Measurements from ENCODE around the gene TBC1D3I. TPM values are rescaled to one million over a fixed set of nuclear protein-coding genes. Genes with fewer than 3 reads are reported as not detected.
"Not testable (repeated sequence)": the region's sequence is repeated elsewhere in the genome, so short reads cannot be mapped to it uniquely, and the experiment has no call there.

TBC1D3I gene
- polyA plus RNA-seq = 0.37 TPM
- long read RNA-seq, donor 1 = 0 reads
- long read RNA-seq, donor 2 = 0 reads
- long read RNA-seq, donor 3 = 0 reads
- long read RNA-seq, donor 4 = 0 reads
- long read RNA-seq, donor 5 = 0 reads
- long read RNA-seq, donor 6 = 0 reads
- long read RNA-seq, donor 7 = 0 reads
- long read RNA-seq, donor 8 = 0 reads
- long read RNA-seq, donor 9 = 0 reads
- long read RNA-seq, donor 10 = 0 reads
- long read RNA-seq, donor 11 = 0 reads

DNA sequence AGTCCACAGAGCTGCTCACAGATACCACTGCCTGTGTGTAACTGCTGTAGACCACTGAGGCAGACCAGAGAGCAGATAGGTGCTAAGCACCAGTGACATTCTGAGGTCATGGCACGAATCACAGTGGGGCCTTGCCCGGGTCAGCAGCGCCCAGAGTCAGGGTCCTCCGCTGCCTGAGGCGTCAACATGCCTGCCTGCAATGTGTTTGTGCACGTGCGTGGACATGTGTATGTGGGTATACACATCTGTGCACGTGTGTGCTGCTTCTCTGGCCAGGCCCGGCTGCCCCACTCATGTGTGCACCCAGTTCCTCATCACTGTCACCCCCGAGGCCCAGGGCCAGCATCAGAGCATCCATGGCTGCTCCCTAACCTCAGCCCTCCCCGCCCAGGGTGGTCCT, at the start of gene TBC1D3I:
TBC1D3I (minus strand) TSS at position 101 of the 400 bp plus-strand sequence. CDS start 1,585 bp downstream, outside the sequence.
- not testable (repeated sequence) for DNase-seq; H3K36me3 ChIP-seq (ENCODE audit: control insufficient read depth, insufficient read depth, low read length); H3K4me3 ChIP-seq (ENCODE audit: low read length); H3K27ac ChIP-seq (ENCODE audit: low read length); H3K27me3 ChIP-seq (ENCODE audit: control insufficient read depth, insufficient read depth, low read length); H3K9me3 ChIP-seq (ENCODE audit: control insufficient read depth, low read depth, low read length); H3K4me1 ChIP-seq (ENCODE audit: control insufficient read depth, insufficient read depth, low read length)
- WGBS (ENCODE audit: insufficient coverage, low lambda C conversion rate) = no CpG with 5 or more reads among the region's 11 CpGs

DNA sequence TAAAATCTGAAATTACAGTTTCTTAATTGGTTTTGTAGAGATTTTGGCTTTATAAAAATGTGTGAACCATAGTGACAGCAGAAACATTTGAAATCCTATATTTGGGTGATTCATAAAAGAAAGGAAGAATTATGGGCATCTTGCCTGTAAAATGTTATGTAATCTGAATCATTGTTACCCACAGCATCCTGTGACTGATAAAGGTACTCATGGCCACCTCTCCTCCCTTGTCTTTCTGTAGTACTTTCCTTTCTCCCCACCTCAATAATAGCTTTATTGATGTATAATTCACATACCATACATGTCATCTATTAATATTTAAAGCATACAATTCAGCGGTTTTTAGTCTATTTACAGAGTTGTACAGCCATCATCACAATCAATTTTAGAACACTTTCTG, 30.8 kb upstream of the TBC1D3I start:
- no CpG with 5 or more reads among the region's 1 CpG for WGBS (ENCODE audit: insufficient coverage, low lambda C conversion rate)
- not testable (repeated sequence) for H3K36me3 ChIP-seq (ENCODE audit: control insufficient read depth, insufficient read depth, low read length); H3K4me1 ChIP-seq (ENCODE audit: control insufficient read depth, insufficient read depth, low read length); DNase-seq; H3K27ac ChIP-seq (ENCODE audit: low read length); H3K9me3 ChIP-seq (ENCODE audit: control insufficient read depth, low read depth, low read length); H3K27me3 ChIP-seq (ENCODE audit: control insufficient read depth, insufficient read depth, low read length); H3K4me3 ChIP-seq (ENCODE audit: low read length)

DNA sequence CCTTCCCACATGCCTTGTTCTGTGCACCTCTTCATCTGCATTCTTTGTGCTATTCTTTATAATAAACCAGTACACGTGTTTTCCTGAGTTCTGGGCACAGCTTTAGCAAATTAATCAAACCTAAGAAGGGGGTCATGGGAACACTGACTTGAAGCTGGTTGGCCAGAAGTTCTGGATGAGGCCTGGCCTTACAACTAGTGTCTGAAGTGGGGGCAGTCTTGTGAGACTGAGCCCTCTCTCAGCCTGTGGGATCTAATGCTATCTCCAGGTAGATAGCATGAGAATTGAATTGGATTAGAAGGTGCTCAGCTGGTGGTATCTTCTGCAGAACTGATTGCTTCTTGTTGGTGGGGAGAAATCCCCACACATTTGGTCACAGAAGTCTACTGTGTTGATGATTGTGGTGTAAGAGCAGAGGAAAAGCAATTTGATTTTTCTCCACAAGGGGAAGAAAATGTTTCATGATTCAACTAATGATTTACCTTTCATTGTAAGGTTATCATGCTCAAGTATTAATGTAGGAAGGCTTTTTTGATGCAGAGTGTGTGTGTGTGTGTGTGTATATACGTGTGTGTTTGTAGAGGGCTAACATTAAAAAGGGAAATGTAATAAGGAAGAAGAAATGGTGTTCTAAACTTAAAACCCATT, 25.7 kb upstream of the TBC1D3I start:
- 60% methylated on average over 1 of the region's 2 CpGs for WGBS (ENCODE audit: insufficient coverage, low lambda C conversion rate)
- not testable (repeated sequence) for H3K27ac ChIP-seq (ENCODE audit: low read length); H3K4me3 ChIP-seq (ENCODE audit: low read length); H3K27me3 ChIP-seq (ENCODE audit: control insufficient read depth, insufficient read depth, low read length); H3K9me3 ChIP-seq (ENCODE audit: control insufficient read depth, low read depth, low read length); H3K4me1 ChIP-seq (ENCODE audit: control insufficient read depth, insufficient read depth, low read length); H3K36me3 ChIP-seq (ENCODE audit: control insufficient read depth, insufficient read depth, low read length); DNase-seq

DNA sequence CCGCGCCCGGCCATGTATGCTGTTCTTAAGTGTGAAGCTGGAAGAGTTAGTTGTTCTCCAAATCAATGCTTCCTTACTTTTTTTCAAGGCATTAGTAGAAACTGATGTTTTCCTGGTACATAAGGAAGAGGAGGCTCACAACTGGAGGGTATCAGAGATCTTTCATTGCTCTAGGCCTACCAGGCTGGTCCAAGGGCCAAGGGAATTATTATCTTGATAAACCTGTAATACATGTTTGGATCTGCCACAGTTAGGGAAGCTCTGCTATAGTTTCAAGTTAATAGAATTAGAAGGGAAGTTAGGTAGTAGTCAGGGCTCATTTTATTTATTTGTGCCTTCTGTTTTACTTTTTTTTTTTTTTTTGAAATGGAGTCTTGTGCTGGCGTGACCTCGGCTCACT, 19.8 kb upstream of the TBC1D3I start:
- not testable (repeated sequence) for H3K4me3 ChIP-seq (ENCODE audit: low read length); DNase-seq; H3K36me3 ChIP-seq (ENCODE audit: control insufficient read depth, insufficient read depth, low read length); H3K27me3 ChIP-seq (ENCODE audit: control insufficient read depth, insufficient read depth, low read length); H3K9me3 ChIP-seq (ENCODE audit: control insufficient read depth, low read depth, low read length); H3K4me1 ChIP-seq (ENCODE audit: control insufficient read depth, insufficient read depth, low read length); H3K27ac ChIP-seq (ENCODE audit: low read length)
- no CpG with 5 or more reads among the region's 5 CpGs for WGBS (ENCODE audit: insufficient coverage, low lambda C conversion rate)

DNA sequence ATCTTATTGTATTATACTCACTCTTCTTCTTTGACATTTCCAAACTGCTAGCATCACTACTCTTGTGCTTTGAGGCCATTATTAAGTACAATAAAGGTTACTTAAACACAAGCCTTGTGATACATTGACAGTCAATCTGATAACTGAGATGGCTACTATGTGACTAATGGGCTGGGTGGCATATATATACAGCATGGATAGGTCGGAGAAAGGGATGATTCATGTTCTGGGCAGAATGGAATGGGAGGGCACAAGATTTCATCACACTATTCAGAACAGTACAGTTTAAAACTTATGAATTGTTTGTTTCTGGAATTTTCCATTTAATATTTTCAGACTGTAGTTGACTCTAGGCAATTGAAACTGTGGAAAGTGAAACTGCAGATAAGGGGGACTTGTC, 18.9 kb upstream of the TBC1D3I start:
- H3K4me1 ChIP-seq (ENCODE audit: control insufficient read depth, insufficient read depth, low read length); H3K27ac ChIP-seq (ENCODE audit: low read length); H3K4me3 ChIP-seq (ENCODE audit: low read length); H3K36me3 ChIP-seq (ENCODE audit: control insufficient read depth, insufficient read depth, low read length); H3K27me3 ChIP-seq (ENCODE audit: control insufficient read depth, insufficient read depth, low read length); H3K9me3 ChIP-seq (ENCODE audit: control insufficient read depth, low read depth, low read length); DNase-seq: not testable (repeated sequence)
- no CpG with 5 or more reads among the region's 1 CpG for WGBS (ENCODE audit: insufficient coverage, low lambda C conversion rate)

DNA sequence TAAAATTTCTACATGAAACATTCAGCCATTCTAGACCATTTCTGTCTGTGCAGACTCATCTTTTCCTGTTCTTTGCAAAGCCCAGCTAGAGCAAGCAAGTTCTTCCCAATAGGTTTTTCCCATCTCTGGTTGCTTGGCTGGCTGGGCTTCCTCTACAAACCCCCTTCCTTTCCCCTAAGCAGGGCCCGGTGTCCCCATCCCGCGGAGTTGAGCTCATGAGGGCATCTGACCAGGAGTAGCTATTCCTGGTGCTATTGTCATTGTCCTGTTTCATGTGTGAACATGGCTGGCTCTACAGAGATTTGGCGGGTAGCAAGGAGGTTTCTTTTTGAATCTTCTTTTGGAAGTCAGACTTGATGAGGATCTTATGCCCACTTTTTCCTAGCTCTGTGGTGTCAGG, 22.3 kb downstream of the TBC1D3I start:
- H3K36me3 ChIP-seq (ENCODE audit: control insufficient read depth, insufficient read depth, low read length); H3K27me3 ChIP-seq (ENCODE audit: control insufficient read depth, insufficient read depth, low read length); H3K9me3 ChIP-seq (ENCODE audit: control insufficient read depth, low read depth, low read length); H3K27ac ChIP-seq (ENCODE audit: low read length); DNase-seq; H3K4me3 ChIP-seq (ENCODE audit: low read length); H3K4me1 ChIP-seq (ENCODE audit: control insufficient read depth, insufficient read depth, low read length): not testable (repeated sequence)
- no CpG with 5 or more reads among the region's 4 CpGs for WGBS (ENCODE audit: insufficient coverage, low lambda C conversion rate)

DNA sequence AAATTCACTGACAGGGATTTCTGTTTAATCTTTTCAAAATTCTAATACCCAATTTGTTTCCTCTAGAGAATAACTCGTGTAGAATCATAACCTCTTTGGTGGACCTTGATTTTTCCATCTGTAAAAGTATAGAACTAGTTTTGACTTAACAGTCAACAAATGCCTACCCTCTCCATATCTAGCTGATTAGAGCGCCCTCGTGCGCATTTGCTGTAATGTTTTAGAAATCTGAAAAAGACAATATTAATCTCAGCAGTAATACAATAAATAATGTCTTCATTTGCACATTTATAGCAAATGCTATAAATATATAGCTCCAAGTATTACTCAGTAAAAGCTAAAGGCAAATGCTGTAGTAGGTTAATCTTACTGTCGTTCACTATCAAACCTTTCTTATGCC, 34.7 kb downstream of the TBC1D3I start:
- not testable (repeated sequence) for H3K4me1 ChIP-seq (ENCODE audit: control insufficient read depth, insufficient read depth, low read length); H3K27me3 ChIP-seq (ENCODE audit: control insufficient read depth, insufficient read depth, low read length); H3K36me3 ChIP-seq (ENCODE audit: control insufficient read depth, insufficient read depth, low read length); DNase-seq; H3K9me3 ChIP-seq (ENCODE audit: control insufficient read depth, low read depth, low read length); H3K4me3 ChIP-seq (ENCODE audit: low read length); H3K27ac ChIP-seq (ENCODE audit: low read length)
- 88% methylated on average over 1 of the region's 5 CpGs for WGBS (ENCODE audit: insufficient coverage, low lambda C conversion rate)

DNA sequence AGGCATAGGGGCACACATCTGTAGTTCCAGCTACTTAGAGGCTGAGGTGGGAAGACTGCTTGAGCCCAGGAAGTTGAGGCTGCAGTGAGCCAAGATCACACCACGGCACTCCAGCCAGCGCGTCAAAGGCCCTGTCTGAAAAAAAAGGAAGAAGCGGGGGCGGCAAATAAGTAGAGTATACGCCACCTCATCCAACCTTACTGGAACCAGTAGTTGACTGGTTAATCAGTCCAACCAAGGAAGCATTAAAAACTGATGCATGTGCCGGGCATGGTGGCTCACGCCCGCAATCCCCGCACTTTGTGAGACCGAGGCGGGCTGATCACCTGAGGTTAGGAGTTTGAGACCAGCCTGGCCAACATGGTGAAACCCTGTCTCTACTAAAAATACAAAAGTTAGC, 41.4 kb downstream of the TBC1D3I start:
- not testable (repeated sequence) for H3K27ac ChIP-seq (ENCODE audit: low read length); H3K9me3 ChIP-seq (ENCODE audit: control insufficient read depth, low read depth, low read length); H3K4me3 ChIP-seq (ENCODE audit: low read length); DNase-seq; H3K4me1 ChIP-seq (ENCODE audit: control insufficient read depth, insufficient read depth, low read length); H3K27me3 ChIP-seq (ENCODE audit: control insufficient read depth, insufficient read depth, low read length); H3K36me3 ChIP-seq (ENCODE audit: control insufficient read depth, insufficient read depth, low read length)
- no CpG with 5 or more reads among the region's 12 CpGs for WGBS (ENCODE audit: insufficient coverage, low lambda C conversion rate)

DNA sequence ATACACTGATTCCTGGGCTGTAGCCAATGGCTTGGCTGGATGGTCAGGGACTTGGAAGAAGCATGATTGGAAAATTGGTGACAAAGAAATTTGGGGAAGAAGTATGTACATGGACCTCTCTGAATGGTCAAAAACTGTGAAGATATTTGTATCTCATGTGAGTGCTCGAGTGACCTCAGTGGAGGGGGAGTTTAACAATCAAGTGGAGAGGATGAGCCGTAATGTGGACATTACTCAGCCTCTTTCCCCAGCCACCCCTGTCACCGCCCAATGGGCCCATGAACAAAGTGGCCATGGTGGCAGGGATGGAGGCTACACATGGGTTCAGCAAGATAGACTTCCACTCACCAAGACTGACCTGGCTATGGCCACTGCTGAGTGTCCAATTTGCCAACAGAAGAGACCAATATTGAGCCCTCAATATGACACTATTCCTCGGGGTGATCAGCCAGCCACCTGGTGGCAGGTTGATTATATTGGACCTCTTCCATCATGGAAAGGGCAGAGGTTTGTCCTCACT, 42.7 kb downstream of the TBC1D3I start:
- not testable (repeated sequence) for DNase-seq; H3K9me3 ChIP-seq (ENCODE audit: control insufficient read depth, low read depth, low read length); H3K36me3 ChIP-seq (ENCODE audit: control insufficient read depth, insufficient read depth, low read length); H3K4me1 ChIP-seq (ENCODE audit: control insufficient read depth, insufficient read depth, low read length); H3K27ac ChIP-seq (ENCODE audit: low read length); H3K4me3 ChIP-seq (ENCODE audit: low read length); H3K27me3 ChIP-seq (ENCODE audit: control insufficient read depth, insufficient read depth, low read length)
- WGBS (ENCODE audit: insufficient coverage, low lambda C conversion rate) = 83% methylated on average over 1 of the region's 4 CpGs

DNA sequence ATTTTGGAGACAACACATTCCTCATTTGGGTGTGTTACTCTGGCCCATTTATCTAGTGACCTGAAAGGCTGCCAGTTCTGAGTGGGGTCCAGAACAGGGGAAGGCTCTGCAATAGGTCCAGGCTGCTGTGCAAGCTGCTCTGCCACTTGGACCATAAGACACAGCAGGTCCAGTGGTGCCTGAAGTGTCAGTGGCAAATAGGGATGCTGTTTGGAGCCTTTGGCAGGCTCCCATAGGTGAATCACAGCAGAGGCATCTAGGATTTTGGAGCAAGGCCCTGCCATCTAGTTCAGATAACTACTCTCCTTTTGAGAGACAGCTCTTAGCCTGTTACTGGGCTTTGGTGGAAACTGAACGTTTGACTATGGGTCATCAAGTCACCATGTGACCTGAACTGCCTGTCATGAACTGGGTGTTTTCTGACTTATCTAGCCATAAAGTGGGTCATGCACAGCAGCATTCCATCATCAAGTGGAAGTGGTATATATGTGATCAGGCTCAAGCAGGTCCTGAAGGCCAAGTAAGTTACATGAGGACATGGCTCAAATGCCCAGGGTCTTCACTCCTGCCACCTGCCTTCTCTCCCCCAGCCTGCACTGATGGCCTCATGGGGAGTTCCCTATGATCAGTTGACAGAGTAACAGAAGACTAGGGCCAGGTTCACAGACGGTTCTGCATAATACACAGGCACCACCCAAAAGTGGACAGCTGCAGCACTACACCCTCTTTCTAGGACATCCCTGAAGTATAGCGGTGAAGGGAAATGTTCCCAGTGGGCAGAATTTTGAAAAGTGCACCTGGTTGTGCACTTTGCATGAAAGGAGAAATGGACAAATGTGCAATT, 43.4 kb downstream of the TBC1D3I start:
- not testable (repeated sequence) for DNase-seq; H3K4me3 ChIP-seq (ENCODE audit: low read length); H3K27me3 ChIP-seq (ENCODE audit: control insufficient read depth, insufficient read depth, low read length); H3K36me3 ChIP-seq (ENCODE audit: control insufficient read depth, insufficient read depth, low read length); H3K27ac ChIP-seq (ENCODE audit: low read length); H3K4me1 ChIP-seq (ENCODE audit: control insufficient read depth, insufficient read depth, low read length); H3K9me3 ChIP-seq (ENCODE audit: control insufficient read depth, low read depth, low read length)
- 100% methylated on average over 1 of the region's 3 CpGs for WGBS (ENCODE audit: insufficient coverage, low lambda C conversion rate)
